ENCODE data around the gene DPH2. TPM values are rescaled to one million over a fixed set of nuclear protein-coding genes. Genes with fewer than 3 reads are reported as not detected.

The DPH2 gene
- polyA plus RNA-seq, 1 of the 3 experiments (the other 2 are of a cell fraction), result 76.9 TPM

DNA sequence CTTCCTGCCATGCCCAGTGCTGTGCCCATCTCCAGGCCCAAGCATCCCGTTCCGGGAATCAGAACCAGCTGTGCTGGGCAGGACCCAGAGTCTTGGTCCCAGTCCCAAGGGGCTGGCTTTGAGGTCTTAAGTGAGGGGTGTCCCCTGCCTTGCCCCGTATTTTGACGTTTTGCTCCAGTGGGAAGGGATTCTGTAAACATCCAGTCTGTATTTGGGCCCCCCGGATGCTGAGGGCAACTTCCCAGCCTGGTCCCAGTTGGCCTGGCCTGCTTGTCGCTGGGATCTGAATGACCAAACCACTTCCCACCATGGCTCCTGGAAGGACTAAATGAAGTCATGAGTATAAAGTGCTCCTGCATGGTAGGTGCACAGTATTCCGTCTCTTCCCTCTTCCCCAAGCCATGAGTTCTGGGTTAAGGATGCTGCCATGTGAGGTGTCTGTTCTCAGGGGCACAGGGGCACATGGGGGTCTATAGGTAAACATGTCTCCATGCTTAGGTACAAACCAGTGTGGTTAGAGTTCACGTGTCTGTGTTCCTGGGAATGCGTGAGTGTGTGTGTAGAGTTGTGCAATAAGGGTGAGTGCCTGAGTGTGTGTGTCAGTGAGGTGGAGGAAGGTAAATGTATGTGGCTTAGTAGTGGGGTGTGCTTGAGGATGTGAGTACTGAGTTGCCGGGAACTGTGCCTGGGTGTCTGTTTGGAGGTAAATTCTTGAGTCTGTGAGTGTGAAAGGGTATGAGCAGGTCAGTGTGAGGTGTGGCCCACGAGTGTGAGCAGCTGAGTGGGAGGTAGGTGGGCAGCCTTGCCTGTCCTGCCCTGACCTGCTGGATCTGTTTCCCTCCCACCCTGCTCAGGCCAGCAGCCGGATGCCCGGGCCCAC lies 10.7 kb downstream of the DPH2 start:
- peaks cover 20% of the 10 kb centered on the region for H4K20me1 ChIP-seq (ENCODE audit: insufficient read depth)
- CTCF ChIA-PET, result interaction anchor here (1.0 to 1.6 kb wide), 5 partner anchors 10 to 217 kb away, joined by 3 to 10 read pairs (median 3); no protein-coding TSS in a partner anchor

GRCh38 chr1:43981135-43981491 lies 11.3 kb downstream of the DPH2 start:
- no peaks in the 10 kb centered on the region for H3K9me3 ChIP-seq
- no peak overlapping the region for H3K27ac ChIP-seq (ENCODE audit: low read depth in 2 of 2, low read length in 1 of 2)
- H3K9ac ChIP-seq, result no peak overlapping the region
- CTCF ChIA-PET, result interaction anchor here (1.3 to 1.5 kb wide), 2 partner anchors 46 to 56 kb away, joined by 3 to 7 read pairs; no protein-coding TSS in a partner anchor
- H3K4me1 ChIP-seq (ENCODE audit: control insufficient read depth in 1 of 2, insufficient read depth in 2 of 2, low read depth in 1 of 2, low read length in 1 of 2), result peaks cover 0 to 34% of the 10 kb centered on the region in 2 experiments; a peak in 1 of 4 replicates
- no peaks in the 10 kb centered on the region for H3K9me2 ChIP-seq
- no peak overlapping the region for H2AFZ ChIP-seq (ENCODE audit: low read depth)
- TF ChIP-seq FOXJ3 (CRISPR knock-in tag; IDR thresholded peaks at IDR 0.05), result no peak
- TF ChIP-seq, protein P1, sequence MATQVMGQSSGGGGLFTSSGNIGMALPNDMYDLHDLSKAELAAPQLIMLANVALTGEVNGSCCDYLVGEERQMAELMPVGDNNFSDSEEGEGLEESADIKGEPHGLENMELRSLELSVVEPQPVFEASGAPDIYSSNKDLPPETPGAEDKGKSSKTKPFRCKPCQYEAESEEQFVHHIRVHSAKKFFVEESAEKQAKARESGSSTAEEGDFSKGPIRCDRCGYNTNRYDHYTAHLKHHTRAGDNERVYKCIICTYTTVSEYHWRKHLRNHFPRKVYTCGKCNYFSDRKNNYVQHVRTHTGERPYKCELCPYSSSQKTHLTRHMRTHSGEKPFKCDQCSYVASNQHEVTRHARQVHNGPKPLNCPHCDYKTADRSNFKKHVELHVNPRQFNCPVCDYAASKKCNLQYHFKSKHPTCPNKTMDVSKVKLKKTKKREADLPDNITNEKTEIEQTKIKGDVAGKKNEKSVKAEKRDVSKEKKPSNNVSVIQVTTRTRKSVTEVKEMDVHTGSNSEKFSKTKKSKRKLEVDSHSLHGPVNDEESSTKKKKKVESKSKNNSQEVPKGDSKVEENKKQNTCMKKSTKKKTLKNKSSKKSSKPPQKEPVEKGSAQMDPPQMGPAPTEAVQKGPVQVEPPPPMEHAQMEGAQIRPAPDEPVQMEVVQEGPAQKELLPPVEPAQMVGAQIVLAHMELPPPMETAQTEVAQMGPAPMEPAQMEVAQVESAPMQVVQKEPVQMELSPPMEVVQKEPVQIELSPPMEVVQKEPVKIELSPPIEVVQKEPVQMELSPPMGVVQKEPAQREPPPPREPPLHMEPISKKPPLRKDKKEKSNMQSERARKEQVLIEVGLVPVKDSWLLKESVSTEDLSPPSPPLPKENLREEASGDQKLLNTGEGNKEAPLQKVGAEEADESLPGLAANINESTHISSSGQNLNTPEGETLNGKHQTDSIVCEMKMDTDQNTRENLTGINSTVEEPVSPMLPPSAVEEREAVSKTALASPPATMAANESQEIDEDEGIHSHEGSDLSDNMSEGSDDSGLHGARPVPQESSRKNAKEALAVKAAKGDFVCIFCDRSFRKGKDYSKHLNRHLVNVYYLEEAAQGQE (IDR thresholded peaks at IDR 0.05; ENCODE audit: low read depth, low read length), result no peak
- H3K4me3 ChIP-seq (ENCODE audit: low read depth in 2 of 2, low read length in 1 of 2), result no peak overlapping the region
- H3K79me2 ChIP-seq (ENCODE audit: insufficient read depth), result peaks cover 61% of the 10 kb centered on the region
- POLR2A ChIA-PET, result no interaction called here
- H3K27me3 ChIP-seq (ENCODE audit: insufficient read depth), result no peaks in the 10 kb centered on the region
- peak; percentile 31 for DNase-seq
- 97% methylated on average over 13 of the region's 20 CpGs for WGBS (ENCODE audit: low lambda C conversion rate)
- H3F3A ChIP-seq (replicated peaks; ENCODE audit: insufficient read depth), result peaks cover 4% of the 10 kb centered on the region
- H3K36me3 ChIP-seq (replicated peaks in 1 of 2; ENCODE audit: control insufficient read depth in 1 of 2, insufficient read depth in 2 of 2, low read length in 1 of 2), result peaks cover 16 to 34% of the 10 kb centered on the region in 2 experiments
- H3K4me2 ChIP-seq, result peak overlapping the region; percentile 94; the same call in 1 of the 2 replicates
- peaks cover 14% of the 10 kb centered on the region for H4K20me1 ChIP-seq (ENCODE audit: insufficient read depth)

More for the DNA sequence above, 10.7 kb downstream of the DPH2 start:
- Histone ChIP-seq H3F3A (replicated peaks; ENCODE audit: insufficient read depth) (peaks cover 4% of the 10 kb centered on the region), H3K79me2 (ENCODE audit: insufficient read depth) (peaks cover 67% of the 10 kb centered on the region), H3K4me3 (ENCODE audit: low read depth in 2 of 2, low read length in 1 of 2) (peak overlapping the region; percentile 59 to 71), H3K4me2 (peak overlapping the region; percentile 94), H2AFZ (ENCODE audit: low read depth) (no peak overlapping the region), H3K27ac (ENCODE audit: low read depth in 2 of 2, low read length in 1 of 2) (peak overlapping the region; percentile 37 to 74; a peak in 3 of 4 replicates), H3K4me1 (ENCODE audit: control insufficient read depth in 1 of 2, insufficient read depth in 2 of 2, low read depth in 1 of 2, low read length in 1 of 2) (peaks cover 5 to 40% of the 10 kb centered on the region in 2 experiments; a peak in 1 of 4 replicates), H3K9ac (peak overlapping the region; percentile 81), H3K9me3 (no peaks in the 10 kb centered on the region), H3K36me3 (replicated peaks in 1 of 2; ENCODE audit: control insufficient read depth in 1 of 2, insufficient read depth in 2 of 2, low read length in 1 of 2) (peaks cover 16 to 28% of the 10 kb centered on the region in 2 experiments), H3K27me3 (ENCODE audit: insufficient read depth) (no peaks in the 10 kb centered on the region), H3K9me2 (no peaks in the 10 kb centered on the region)
- 51% methylated on average over 9 of the region's 13 CpGs for WGBS (ENCODE audit: low lambda C conversion rate)
- POLR2A ChIA-PET, result interaction anchor here (0.8 to 1.2 kb wide), 3 partner anchors 10 to 33 kb away, joined by 3 to 4 read pairs (median 4); partner anchors contain the start of gene IPO13
- no peak for TF ChIP-seq EZH2phosphoT487 (IDR thresholded peaks at IDR 0.05; ENCODE audit: borderline replicate concordance, low read depth)
- TF ChIP-seq NFIC (IDR thresholded peaks at IDR 0.05; ENCODE audit: borderline replicate concordance), result no peak
- TF ChIP-seq, protein P2, sequence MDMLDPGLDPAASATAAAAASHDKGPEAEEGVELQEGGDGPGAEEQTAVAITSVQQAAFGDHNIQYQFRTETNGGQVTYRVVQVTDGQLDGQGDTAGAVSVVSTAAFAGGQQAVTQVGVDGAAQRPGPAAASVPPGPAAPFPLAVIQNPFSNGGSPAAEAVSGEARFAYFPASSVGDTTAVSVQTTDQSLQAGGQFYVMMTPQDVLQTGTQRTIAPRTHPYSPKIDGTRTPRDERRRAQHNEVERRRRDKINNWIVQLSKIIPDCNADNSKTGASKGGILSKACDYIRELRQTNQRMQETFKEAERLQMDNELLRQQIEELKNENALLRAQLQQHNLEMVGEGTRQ (IDR thresholded peaks at IDR 0.05; ENCODE audit: borderline replicate concordance, low read depth, low read length), result no peak
- DNase-seq, result peak; percentile 34

Data from SK-N-SH (cell line).